Pons (tissue), 1 donor: Measurements from ENCODE around the gene CUX1.
"Not testable (repeated sequence)": the region's sequence is repeated elsewhere in the genome, so short reads cannot be mapped to it uniquely, and the experiment has no call there.

Source experiments
- DNase-seq: peaks from one replicate; pipeline ENCODE4 v3.0.0-alpha.2; 2016; ENCODE audit warnings: low spot score

Gene CUX1, protein sequence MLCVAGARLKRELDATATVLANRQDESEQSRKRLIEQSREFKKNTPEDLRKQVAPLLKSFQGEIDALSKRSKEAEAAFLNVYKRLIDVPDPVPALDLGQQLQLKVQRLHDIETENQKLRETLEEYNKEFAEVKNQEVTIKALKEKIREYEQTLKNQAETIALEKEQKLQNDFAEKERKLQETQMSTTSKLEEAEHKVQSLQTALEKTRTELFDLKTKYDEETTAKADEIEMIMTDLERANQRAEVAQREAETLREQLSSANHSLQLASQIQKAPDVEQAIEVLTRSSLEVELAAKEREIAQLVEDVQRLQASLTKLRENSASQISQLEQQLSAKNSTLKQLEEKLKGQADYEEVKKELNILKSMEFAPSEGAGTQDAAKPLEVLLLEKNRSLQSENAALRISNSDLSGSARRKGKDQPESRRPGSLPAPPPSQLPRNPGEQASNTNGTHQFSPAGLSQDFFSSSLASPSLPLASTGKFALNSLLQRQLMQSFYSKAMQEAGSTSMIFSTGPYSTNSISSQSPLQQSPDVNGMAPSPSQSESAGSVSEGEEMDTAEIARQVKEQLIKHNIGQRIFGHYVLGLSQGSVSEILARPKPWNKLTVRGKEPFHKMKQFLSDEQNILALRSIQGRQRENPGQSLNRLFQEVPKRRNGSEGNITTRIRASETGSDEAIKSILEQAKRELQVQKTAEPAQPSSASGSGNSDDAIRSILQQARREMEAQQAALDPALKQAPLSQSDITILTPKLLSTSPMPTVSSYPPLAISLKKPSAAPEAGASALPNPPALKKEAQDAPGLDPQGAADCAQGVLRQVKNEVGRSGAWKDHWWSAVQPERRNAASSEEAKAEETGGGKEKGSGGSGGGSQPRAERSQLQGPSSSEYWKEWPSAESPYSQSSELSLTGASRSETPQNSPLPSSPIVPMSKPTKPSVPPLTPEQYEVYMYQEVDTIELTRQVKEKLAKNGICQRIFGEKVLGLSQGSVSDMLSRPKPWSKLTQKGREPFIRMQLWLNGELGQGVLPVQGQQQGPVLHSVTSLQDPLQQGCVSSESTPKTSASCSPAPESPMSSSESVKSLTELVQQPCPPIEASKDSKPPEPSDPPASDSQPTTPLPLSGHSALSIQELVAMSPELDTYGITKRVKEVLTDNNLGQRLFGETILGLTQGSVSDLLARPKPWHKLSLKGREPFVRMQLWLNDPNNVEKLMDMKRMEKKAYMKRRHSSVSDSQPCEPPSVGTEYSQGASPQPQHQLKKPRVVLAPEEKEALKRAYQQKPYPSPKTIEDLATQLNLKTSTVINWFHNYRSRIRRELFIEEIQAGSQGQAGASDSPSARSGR (N-terminal part only)

DNA sequence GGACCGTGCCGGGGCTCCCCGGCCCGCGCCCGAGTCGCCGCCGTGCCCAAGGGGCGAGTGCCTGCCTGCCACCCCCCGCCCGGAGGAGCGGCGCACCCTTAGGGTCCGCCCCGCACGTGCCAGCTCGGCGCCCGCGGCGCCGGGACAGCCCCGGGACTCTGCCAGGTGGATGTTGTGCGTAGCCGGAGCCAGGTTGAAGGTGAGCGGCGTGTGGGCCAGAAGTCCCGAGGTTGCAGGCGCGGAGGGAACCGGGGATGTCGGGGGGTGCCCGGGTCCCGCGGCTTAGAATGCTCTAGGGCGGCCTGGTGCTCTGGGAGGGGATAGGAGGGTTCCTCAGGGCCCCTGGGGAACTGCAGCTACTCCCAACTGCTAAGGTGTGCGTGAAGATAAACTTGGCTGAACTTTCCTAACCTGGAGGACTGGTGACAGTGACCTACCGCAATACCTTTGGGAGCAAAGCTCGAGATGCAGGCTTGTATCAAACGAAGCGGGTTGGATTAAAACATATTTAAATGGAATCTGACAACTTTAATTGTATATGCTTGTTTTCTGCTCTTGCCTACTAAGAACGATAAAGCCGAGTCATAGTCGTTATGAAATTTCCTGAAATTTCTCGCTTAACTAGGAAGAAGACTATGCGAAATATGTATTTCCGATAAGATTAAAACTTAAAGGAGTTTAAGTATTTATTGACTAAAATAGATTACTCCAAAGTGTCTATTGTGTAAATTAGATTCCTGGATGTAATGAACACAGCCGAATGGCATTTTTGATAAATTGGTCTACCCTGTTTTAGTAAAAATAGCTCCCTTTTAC is at the start of gene CUX1:
Gene CUX1, plus strand, starts transcription at position 156 of the 816 bp plus-strand sequence. Its CDS starts 14 bp downstream, at position 170.
- no peak for DNase-seq

DNA sequence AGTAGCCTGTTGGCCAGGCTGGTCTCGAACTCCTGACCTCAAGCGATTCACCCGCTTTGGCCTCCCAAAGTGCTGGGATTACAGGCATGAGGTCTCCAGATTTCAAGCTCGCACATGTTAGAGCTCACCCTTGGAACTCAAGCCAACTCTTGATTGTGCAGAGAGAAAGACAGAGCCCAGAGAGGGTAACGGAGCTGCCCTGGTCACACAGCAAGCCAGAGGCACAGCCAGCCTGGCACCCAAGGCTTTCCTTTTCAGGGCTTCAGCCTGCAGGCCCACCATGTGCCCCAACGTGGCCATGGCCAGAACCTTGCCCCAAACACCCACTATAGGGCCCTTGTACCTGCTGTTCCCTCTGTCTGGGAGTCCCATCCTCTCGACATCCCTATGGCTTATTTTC is 49.1 kb upstream of the CUX1 start:
- DNase-seq: no peak

DNA sequence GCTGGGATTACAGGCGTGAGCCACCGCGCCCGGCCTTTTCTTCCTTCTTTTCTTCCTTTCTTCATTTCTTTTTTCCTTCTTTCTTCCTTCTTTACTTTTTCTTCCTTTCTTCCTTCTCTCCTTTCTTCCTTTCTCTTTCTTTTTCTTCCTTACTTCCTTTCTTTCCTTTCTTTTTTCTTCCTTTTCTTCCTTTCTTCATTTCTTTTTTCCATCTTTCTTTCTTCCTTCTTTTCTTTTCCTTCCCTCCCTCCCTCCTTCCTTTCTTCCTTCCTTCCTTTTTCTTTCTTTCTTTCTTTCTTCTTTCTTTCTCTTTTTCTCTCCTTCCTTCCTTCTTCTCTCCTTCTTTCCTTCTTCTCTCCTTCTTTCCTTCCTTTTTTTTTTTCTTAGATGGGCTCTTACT is 47.0 kb upstream of the CUX1 start:
- no peak for DNase-seq

DNA sequence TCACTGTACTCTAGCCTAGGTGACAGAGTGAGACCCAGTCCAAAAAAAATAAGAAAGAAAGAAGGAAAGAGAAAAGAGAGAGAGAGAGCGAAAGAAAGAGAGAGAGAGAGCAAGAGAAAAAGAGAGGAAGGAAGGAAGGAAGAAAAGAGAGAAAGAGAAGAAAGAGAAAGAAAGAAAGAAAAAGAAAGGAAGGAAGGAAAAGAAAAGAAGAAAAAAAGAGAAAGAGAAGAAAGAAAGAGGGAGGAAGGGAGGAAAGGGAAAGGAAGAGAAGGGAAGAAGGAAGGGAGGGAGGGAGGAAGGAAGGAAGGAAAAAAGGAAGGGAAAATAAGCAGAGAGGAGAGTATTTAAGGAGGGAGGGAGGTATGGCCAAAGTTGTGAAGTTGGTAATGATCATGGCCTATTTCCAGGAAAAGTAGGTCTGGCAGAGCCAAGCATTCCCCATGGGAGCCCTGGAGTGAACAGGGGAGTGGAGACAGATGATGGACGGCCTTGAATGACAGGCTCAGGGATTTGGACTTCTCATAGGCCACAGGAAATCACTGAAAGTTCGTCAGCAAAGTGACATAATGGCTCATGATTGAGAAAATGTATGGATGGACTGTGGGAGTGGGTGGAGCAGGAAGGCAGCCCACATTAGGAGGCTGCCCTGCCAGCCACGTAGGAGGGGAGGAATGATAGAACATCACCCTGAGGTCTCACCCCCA is 44.8 kb upstream of the CUX1 start:
- DNase-seq: no peak

DNA sequence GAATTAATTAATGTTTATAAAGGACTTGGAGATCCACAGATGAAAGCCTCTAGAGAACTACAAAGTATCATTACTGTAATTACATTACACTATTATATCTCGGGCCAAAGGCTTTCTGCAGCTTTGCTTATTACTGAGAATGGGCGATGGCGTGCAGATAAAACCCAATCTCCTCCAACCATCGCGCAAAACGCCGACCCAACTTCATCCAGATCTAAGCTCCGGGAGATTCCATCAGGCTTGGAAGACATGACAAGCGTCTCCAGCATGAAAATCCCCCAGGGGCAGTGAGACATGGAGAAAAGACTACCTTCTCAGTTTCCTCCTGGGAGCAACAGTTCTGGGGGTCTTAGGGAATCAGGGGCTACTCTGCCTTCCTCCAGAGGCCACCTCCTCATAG is 42.2 kb upstream of the CUX1 start:
- DNase-seq: no peak

DNA sequence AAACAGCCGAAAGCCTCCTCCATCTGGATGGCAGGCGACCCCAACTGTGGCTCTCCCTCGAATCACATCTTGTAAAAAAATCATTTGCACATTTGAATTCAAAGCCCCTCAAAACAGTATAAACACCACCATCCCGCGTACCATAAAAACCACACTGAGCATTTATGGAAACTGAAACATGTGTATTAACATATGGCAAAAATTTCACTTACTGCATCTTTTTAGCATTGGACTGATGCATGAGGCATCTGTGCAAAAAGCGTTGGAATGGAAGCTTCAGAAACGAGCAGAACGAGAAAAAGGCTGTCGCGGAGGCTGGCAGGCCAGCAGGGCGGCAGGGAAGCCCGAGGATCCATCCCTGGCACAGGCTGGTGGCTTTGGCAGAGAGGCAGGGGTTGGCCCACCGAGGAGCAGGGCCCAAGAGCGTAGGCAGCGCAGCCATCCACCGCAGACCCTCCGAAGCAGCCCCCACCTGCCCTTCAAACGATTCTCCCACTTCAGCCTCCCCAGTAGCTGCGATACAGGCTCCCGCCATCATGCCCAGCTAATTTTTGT is 39.3 kb upstream of the CUX1 start:
- DNase-seq: no peak

DNA sequence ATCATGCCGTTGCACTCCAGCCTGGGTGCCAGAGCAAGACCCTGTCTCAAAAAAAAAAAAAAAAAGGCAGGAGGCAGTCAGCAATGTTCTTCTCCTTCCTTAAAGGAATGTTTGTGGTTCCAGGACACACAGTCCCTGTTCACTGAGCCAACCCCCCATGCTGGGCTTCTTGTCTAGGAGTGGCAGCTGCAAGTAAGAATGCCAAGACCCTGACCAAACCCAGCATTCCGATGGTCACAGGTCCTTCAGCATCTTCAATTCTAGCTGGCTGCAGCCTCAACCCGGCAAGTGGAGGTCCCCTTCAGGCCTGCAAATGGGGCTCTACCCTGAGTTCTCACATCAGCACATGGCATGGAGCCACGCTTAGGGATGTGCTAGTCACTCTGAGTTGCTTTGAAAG is 38.2 kb upstream of the CUX1 start:
- DNase-seq: no peak

DNA sequence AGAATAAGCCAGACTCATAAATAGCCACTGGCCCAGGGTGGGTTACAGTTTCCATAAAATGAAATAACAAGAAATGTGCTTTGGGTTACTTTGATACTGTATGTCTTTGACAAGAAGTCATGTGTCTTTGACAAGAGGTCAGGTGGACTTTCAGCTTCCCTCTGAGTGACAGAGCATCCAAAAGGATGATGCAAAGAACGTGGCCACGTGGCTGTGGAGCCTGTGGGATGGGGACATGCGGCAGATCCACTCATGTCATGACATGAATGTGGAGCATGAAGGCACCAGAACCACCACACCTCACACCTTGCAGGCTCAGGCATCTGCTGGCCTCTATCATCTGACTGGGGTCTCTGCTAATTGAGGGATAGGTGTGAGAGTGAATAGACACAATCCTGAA is 37.1 kb upstream of the CUX1 start:
- no peak for DNase-seq

DNA sequence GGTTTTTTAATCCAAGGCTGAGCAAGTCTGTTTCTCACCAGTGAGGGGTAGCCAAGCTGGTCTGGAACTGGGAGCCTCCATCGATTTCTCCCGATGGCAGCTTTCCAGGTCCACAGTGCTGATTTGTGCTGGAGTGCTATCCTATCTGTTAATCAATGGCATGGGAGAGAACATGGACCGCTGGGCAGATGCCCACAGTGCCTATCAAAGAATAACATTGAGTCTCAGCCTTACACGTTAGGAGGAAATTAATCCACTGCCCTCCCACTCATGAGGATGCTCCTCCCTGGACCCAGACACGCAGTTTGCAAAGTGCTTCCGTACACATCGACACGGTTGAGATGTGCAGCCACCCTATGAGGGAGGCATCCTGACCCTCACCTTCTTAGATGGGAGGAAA is 36.0 kb upstream of the CUX1 start:
- DNase-seq: no peak

DNA sequence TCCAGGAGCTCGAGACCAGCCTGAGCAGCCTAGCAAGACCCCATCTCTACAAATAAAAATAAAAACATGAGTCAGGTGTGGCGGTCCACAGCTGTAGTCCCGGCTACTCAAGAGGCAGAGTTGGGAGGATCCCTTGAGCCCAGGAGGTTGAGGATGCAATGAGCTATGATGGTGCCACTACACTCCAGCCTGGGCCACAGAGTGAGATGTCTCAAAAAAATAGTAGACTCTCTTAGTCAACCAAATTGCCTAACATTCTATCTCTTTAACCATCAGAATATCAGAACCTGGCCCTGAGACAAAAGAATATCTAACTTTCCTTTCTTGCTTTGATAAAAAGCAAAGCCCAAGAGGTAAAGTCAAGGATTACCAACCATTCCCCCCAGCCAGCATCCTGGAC is 35.0 kb upstream of the CUX1 start:
- DNase-seq: no peak

DNA sequence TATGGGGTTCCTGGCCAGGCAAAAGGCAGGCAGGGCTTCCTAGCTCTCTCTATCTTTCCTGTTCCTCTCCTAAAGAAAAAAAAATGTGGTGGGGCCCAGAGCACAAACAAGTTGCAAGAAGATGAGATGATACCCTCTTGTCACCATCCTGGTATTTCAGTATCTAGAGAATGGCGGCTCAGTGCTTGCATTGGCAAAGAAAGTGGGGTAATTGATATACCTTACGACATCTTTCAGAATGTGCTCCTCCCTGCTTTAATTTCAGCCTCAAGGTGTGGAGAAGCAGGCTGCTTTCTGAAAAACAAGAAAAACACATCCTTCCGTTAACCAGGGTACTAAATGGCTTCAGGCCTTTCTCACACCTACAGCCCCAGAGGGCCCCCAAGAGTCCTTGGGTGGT is 34.5 kb upstream of the CUX1 start:
- DNase-seq: no peak

DNA sequence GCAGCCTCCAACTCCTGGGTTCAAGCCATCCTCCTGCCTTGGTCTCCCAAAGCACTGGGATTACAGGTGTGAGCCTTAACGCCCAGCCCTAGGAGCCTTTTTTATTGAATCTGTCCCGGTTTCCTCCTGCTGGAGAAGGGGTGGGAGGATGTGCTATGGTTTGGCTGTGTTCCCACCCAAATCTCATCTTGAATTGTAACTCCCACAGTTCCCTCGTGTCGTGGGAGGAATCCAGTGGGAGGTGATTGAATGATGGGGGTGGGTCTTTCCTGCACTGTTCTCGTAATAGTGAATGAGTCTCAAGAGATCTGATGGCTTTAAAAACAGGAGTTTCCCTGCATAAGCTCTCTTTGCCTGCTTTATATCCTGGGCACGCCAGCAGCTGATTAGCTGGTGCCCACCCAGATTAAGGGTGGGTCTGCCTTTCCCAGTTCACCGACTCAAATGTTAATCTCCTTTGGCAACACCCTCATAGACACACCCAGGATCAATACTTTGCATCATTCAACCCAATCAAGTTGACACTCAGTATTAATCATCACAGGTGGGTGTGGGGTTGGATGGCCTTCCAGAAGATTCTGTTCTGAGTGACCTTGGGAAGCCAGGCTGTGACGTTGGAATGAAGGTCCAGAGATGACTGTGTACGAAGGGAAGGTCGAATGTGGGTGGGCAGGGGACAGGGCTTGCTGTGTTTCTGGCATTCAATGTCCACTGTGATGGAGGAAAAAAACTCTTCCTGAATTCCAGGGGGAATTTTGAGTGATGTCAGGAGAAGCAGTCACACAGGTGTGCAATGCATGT is 33.8 kb upstream of the CUX1 start:
- no peak for DNase-seq

DNA sequence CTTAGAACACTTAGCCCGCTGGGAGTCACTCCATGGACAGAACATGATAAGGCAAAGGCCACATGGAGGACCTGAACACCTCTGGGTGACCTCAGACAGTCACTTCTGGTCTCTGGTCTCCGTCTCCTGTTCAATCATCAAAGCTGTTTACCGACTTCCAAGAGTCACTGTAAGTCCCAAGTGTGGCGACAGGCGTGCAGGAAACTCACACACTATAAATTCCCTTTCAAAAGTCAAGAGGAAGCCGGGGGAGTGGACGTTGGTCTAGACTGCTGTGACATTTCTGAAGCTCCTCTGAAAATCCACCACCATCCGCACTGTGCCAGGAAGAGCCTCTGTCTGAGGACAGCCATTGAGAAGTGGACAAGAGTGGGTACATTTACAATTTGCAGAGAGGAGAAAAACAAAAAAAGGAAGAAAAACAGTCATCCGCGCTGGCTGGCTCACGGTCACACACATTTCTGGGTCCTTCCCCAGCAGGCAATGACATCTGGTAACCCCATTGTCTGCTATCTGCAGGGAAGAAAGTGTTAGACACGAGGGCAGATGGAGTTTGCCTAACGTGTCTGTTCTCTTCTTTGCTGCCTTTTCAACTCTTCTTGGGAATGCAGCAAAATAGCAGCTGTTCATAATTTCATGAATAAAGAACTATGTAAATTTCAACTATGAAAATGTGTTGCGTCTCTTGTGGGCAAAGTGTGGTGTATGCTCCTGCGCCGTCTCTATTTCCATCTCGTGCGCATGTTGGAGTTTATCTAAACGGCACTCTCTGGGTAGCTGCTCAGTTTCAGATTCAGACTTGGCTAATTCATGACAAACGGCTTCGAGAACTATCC is 32.9 kb upstream of the CUX1 start:
- peak; percentile 1 for DNase-seq

DNA sequence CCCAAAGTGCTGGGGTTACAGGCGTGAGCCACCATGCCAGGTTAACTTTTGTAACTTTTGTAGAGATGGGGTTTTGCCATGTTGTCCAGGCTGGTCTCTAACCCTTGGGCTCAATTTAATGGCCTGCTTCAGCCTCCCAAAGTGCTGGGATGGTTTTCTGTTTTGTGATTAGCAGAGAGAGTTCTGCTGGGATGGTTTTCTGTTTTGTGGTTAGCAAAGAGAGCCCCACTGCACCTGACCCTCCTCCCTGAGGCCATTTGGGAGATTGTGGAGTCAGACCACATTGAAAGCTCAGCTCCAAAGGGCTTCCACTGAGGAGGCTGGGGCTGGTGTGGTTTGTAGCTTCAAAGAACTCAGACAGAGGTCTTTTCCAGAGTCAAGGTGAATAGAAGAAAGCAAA is 29.6 kb upstream of the CUX1 start:
- no peak for DNase-seq

DNA sequence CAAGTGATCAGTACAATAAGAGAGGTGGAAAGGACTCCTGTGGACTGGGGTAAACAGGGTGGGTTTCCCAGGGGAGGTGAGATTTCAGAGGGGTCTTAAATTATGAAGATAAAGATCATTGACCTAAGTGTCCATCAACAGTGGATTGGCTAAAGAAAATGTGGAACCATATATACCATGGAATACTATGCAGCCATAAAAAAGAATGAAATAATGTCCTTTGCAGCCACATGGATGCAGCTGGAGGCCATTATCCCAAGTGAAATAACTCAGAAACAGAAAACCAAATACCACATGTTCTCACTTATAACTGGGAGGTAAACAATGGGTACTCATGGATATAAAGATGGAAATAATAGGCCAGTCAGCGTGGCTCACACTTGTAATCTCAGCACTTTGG is 28.9 kb upstream of the CUX1 start:
- no peak for DNase-seq

DNA sequence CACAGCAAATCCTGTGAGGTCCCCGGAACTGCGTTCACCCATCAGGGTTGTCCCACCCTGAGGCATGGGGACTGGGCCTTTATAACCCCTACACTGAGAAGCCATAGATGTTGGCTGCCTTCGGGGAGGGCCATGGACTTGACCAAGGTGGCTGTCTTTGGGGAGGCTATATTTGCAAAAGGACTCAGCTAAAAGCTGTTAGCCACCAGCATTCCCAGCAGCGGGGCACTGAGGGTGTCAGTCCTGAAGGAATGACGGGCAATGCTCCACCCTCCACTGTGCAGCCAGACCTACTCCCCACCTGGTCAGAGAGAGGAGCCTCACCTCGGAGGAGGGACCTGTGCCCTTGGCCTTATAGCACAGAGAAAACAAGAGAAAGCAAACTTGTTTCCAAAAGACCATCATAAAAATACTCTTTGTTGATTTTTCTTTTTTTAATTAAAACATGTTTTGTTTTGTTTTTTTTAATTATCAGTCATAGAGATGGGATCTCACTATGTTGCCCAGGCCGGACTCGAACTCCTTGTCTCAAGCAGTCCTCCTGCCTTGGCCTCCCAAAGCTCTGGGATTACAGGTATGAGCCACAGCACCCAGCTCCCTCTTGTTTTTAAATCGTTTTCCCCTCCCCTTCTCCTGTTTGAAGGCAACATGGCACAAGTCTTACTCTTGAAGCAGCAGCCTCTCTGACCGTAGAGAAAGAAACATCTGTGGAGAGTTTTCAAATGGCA is 26.7 kb upstream of the CUX1 start:
- no peak for DNase-seq

DNA sequence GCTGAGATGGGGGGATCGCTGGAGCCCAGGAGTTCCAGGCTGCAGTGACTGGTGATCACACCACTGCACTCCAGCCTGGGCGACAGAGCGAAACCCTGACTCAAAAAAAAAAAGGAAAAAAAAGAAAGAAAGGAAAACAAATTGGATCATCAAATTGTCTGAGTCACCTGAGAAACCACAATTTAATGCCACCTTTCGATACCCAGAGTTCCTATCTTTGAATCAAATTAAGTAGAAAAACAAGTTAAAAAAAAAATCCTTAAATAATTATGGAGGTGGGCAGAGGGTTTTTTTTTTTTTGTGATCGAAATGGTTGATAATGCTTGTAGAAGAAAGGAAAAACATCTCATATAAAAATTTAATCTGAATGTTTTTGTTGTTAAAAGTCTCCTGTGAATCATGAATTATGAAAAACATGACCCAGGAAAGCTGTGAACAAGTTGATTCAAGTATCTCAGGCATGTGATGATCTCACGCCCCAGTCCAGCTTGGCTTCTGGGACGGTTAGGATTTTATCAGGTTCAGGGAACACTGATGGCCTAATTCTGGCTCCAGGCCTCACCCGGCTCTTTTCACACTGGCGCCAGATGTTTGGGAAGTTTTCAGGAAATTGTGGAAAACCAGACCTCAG is 25.3 kb upstream of the CUX1 start:
- DNase-seq: no peak

DNA sequence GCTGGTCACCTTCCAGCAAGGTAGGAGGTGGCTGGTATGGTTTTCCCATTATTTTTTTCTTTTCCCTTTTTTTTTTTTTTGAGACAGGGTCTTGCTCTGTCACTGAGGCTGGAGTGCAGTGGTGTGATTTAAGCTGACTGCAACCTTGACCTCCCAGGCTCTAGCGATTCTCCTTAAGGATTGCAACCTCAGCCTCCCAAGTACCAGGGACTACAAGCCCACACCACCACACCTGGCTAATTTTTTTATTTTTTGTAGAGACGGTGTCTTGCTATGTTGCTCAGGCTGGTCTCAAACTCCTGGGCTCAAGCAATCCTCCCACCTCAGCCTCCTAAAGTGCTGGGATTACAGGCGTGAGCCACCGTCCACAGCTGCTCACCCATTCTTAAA is 24.7 kb upstream of the CUX1 start:
- DNase-seq: not testable (repeated sequence)
